Keratinocyte (primary cell): ENCODE results near the gene HADH.

Source experiments
- EZH2 ChIP-seq: IDR thresholded peaks from one replicate; pipeline ENCODE4 v1.6.1; 2012; ENCODE audit warnings: inconsistent platforms, mild to moderate bottlenecking, low read length, moderate library complexity
- TF ChIP-seq, protein P1 (sequence below), 3 experiments: IDR thresholded peaks in 1 of 3; conservative IDR thresholded peaks in 1 of 3; optimal IDR thresholded peaks in 1 of 3; 2 replicates in 2 of 3; 3 replicates in 1 of 3; pipeline versions ENCODE3 to v1.5.1; 2011; ENCODE audit warnings: low read length in 3 of 3, mild to moderate bottlenecking in 3 of 3, moderate library complexity in 2 of 3, control low read depth in 1 of 3, inconsistent platforms in 1 of 3; ENCODE audit not compliant: insufficient read depth in 2 of 3; ENCODE audit errors: extremely low read depth in 1 of 3

DNA sequence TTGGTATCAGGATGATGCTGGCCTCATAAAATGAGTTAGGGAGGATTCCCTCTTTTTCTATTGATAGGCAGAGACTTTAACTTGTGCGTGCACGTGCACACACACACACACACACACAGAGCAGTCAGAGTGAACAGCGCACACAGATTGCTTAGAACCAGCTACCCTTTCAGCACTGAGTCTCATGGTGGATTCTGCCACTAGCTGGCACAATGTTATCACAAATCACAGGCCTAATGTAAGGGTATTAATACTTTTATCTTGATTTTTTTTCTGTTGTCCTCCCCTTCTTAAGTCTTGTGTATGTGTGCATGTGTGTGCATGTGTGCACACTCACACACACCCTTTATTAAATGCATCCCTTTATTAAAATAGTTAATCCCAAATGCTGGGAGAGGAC lies 53.2 kb downstream of the HADH start:
- TF ChIP-seq, protein P1, sequence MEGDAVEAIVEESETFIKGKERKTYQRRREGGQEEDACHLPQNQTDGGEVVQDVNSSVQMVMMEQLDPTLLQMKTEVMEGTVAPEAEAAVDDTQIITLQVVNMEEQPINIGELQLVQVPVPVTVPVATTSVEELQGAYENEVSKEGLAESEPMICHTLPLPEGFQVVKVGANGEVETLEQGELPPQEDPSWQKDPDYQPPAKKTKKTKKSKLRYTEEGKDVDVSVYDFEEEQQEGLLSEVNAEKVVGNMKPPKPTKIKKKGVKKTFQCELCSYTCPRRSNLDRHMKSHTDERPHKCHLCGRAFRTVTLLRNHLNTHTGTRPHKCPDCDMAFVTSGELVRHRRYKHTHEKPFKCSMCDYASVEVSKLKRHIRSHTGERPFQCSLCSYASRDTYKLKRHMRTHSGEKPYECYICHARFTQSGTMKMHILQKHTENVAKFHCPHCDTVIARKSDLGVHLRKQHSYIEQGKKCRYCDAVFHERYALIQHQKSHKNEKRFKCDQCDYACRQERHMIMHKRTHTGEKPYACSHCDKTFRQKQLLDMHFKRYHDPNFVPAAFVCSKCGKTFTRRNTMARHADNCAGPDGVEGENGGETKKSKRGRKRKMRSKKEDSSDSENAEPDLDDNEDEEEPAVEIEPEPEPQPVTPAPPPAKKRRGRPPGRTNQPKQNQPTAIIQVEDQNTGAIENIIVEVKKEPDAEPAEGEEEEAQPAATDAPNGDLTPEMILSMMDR (optimal IDR thresholded peaks at IDR 0.05 in 1 of 3, IDR thresholded peaks at IDR 0.05 in 1 of 3, conservative IDR thresholded peaks at IDR 0.05 in 1 of 3; ENCODE audit: extremely low read depth in 1 of 3, insufficient read depth in 2 of 3, low read length in 3 of 3): no peak
- TF ChIP-seq EZH2: no peak
